Activated CD8-positive, alpha-beta memory T cell treated with anti-CD3 and anti-CD28 coated beads for 24 hours (primary cell): ENCODE measurements around the gene TRIM72.
"Not testable (repeated sequence)": the region's sequence is repeated elsewhere in the genome, so short reads cannot be mapped to it uniquely, and the experiment has no call there.

Experiments used
- DNase-seq: peaks from one replicate; pipeline ENCODE4 v3.0.0-alpha.2; 2020

TRIM72 gene, protein sequence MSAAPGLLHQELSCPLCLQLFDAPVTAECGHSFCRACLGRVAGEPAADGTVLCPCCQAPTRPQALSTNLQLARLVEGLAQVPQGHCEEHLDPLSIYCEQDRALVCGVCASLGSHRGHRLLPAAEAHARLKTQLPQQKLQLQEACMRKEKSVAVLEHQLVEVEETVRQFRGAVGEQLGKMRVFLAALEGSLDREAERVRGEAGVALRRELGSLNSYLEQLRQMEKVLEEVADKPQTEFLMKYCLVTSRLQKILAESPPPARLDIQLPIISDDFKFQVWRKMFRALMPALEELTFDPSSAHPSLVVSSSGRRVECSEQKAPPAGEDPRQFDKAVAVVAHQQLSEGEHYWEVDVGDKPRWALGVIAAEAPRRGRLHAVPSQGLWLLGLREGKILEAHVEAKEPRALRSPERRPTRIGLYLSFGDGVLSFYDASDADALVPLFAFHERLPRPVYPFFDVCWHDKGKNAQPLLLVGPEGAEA

DNA sequence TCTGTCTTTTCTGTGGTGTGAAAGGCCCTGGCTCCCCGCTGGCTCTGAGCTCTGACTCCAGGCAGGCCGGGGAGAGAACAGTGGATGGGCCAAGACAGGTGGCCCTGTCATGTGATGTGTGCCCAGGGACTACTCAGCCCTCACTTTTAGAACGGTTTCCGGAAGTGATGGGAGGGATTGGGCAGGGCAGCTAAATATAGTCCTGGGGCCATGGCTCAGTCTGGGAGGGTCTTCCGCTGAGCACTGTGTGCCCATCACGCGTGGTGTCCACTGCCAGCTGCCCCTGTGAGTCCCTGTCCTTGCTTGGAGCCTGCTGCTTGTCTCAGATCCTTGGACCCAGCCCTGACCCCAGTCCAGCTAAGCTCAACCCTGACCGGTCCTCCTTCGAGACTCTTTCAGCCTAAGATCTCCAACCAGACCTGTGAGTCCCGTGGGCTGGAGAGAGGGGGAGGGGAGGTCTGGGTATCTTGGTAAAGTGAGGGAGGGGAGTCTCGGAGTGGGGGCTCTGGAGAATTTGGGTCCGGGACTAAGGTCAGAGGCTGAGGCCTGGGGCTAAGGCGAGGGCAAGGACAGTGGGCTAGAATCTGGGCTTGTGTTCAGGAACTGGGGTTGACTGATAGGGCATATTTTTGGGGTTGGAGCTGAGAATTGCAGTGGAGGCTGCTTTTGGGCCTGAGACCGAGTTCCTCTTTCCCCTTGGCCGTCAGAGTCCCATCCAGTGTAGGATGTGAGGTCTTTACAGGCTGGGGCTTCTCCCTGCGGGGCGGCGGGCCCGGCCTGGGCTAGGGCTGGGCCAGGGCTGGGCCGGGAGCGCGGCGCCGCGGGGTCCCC lies at the start of gene TRIM72:
Gene TRIM72, plus strand, starts transcription at position 243 of the 831 bp plus-strand sequence. CDS start 620 bp downstream, outside the sequence.
- DNase-seq, result no peak

DNA sequence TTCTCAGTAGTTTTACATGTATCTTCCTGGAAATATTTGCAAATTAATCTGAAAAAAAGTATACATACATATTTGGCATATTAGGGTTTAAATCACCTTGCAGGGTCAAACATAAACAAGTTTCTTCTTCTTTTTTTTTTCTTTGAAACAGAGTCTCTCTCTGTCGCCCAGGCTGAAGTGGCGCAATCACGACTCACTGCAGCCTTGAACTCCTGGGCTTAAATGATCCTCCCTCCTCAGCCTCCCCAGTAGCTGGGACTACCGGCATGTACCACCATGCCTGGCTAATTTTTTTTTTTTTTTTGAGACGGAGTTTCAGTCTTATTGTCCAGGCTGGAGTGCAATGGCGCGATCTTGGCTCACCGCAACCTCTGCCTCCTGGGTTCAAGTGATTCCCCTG lies 46.6 kb upstream of the TRIM72 start:
- no peak for DNase-seq

DNA sequence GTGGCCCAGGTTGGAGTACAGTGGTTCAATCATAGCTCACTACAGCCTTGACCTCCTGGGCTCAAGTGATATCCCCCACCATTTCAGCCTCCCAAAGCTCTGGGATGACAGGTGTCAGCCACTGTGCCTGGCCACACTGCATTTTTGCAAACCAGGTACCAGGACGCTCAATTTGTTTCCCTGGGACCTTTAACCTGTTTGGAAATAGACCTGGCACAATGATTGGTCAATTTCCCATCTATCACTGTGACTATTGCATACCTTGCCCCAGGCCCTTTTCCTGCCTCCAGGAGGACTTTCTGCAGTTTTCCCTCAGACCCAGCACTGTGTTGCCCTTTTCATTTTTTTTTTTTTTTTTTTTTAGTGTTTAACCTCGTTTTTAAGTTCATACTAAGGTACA lies 45.1 kb upstream of the TRIM72 start:
- DNase-seq, result no peak

DNA sequence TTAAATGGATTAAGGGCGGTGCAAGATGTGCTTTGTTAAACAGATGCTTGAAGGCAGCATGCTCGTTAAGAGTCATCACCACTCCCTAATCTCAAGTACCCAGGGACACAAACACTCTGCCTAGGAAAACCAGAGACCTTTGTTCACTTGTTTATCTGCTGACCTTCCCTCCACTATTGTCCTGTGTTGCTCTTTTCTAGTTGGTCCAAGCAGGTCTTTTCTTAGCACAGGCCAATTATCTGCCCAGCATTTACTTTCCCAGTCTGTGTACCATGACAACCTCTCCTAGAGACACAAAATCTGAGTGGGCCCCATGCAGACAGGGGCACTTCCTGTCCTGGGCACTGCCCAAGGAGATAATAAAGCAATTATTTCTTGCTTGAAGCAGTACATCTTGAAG lies 43.9 kb upstream of the TRIM72 start:
- DNase-seq, result not testable (repeated sequence)

DNA sequence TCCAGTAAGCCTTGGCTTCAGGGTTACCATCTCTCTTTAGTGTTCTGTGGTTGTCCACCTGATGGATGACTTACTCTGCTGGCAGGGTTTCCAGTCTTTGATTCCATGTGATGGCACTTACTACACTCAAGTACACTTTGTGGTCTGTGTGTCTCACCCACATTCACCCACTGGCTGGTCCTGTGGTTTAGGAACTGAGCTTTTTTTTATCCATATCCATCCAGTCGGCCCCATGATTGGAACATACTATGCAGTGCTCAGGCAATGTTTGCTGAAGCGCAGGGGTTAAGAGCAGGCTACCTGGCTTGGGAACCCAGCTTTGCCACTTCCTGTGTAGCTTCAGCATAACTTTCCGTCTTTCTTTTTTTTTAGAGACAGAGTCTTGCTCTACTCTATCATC lies 36.8 kb upstream of the TRIM72 start:
- peak; percentile 70 for DNase-seq

DNA sequence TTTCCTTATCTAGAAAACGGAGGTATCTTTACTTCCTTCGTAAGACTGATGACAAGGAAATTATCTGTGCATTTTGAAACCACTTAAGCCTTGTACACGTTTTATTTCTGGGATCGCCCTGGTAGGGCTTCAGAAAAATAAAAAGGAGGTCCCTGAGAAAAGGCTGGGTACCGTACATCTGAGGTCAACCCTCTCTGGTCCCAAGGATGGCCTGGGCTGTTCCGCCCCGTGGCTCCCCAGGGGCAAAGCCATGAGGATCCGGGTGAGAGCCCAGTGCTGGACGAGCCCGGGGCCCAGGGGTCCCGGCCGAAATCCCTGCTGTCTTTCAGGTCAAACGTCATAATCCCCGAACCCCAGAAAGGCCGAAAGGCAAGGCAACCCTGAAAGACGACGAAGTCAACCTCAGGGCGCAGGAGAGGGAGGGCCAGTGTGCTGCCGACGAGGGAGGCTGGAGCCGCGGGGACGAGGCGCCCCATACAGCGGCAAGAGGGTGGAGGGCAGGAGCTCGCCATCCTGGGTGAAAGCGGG lies 34.6 kb upstream of the TRIM72 start:
- no peak for DNase-seq

DNA sequence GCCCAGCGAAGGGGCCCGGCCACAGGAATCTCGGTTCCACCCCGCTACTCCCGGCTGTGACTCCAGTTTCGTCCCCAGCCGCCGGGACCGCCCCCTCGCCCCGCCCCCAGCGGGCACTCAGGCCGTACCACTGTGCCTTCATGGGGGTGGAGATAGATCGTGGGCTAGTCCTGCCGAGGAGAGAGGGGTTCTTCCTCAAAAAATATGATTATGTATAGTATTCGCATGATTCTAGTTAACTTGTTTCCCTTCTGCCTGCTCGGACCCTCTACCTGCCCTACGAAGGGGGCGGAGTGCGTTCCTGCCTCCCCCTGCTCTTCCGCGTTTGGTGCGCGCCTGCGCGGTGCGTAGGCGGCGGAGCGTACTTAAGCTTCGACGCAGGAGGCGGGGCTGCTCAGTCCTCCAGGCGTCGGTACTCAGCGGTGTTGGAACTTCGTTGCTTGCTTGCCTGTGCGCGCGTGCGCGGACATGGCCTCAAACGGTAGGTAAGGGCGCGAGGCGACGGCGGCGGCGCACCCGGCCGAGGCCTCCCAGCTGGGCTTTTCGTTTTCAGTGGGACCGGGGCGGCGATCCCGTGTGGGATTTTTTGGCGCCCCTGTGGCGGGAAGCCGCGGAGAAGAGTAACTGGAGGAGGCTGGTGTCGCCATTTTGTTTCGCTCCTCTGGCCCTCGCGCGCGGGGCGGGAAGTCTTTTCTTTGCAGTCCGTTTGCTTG lies 34.0 kb upstream of the TRIM72 start, which contains the start of gene FUS:
Gene FUS, plus strand, starts transcription at position 393 of the 713 bp plus-strand sequence. Its CDS starts 76 bp downstream, at position 469.
- peak; percentile 98 for DNase-seq

DNA sequence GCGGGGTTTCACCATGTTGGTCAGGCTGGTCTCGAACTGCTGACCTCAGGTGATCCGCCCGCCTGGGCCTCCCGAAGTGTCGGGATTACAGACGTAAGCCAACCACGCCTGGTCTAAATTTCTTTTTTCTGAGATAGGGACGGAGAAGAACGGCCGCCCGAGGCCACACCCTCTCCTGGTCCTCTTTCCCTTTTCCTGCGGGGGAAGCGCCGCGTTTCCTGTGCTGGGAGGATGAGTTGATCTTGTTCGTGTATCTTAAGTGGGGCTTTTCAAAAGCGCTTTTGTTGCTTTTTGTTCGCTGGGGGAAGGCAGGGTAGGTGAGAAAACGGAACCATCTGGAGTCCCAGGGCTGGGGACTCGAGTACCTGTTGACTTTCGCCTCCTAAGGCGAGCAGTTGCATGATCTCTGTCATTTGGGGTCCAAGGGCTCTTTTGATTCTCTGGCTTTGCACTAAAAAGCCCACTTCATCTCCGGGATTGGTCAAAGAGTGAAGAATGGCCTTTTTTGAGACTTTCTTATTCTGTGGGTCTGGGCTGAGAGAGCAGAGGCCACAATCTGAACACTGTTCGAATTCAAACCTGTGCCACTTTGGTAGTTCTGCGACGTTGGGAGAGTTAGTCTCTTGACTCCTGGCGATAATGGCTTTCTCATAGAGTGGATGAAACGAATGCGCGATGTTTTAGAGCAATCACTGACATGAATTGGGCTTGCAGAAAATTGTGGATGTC lies 32.7 kb upstream of the TRIM72 start:
- DNase-seq, result peak; percentile 78

DNA sequence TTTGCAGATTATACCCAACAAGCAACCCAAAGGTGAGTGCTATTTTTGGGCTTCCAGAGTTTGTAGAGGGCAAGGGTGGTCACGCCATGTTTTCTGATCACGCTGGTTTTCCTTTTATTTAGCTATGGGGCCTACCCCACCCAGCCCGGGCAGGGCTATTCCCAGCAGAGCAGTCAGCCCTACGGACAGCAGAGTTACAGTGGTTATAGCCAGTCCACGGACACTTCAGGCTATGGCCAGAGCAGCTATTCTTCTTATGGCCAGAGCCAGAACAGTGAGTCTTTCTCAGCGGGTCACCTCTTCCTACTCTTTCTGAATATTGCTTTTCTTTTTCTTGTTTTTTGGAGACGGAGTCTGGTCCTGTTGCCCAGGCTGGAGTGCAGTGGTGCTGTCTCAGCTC lies 31.5 kb upstream of the TRIM72 start:
- DNase-seq, result no peak

DNA sequence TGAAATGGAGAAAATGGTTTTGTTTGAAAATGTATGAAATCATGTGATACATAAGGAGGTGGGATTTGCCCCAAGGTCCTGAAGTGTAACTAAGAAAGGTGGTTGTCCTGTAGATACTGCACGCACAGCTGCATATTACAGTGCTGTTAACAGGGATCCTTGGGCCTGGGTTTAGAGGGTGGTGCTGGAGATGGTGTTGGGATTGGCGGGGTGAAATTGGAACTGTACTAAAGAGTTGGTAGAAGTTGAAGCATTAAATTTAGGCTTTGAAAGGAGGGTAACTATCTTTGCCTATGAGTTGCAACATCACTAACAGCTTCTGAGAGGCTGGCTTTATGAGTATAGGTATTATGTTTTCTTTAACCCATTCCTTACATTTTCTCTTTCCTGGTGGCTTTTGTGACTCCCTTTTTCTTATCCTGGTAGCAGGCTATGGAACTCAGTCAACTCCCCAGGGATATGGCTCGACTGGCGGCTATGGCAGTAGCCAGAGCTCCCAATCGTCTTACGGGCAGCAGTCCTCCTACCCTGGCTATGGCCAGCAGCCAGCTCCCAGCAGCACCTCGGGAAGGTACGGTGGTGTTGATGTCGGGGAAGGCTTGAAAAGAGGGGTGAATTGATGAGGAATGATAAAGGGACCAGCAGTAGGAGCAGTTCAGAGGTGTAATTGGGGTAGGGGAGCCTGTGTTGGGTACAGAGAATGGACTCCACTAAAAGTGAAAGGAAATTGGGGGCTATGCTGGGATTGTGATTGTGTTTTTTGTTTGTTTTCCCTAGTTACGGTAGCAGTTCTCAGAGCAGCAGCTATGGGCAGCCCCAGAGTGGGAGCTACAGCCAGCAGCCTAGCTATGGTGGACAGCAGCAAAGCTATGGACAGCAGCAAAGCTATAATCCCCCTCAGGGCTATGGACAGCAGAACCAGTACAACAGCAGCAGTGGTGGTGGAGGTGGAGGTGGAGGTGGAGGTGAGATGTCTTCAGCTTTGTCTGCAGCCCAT lies 30.2 kb upstream of the TRIM72 start:
- no peak for DNase-seq

DNA sequence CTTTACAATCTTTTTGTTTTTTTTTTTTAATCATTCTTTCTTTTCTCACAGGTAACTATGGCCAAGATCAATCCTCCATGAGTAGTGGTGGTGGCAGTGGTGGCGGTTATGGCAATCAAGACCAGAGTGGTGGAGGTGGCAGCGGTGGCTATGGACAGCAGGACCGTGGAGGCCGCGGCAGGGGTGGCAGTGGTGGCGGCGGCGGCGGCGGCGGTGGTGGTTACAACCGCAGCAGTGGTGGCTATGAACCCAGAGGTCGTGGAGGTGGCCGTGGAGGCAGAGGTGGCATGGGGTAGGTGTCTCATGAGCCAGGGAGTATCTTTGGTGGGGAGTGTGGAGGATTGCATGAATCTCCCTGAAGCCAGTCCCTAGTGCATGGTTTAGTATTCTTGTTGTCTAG lies 29.0 kb upstream of the TRIM72 start:
- DNase-seq, result no peak

DNA sequence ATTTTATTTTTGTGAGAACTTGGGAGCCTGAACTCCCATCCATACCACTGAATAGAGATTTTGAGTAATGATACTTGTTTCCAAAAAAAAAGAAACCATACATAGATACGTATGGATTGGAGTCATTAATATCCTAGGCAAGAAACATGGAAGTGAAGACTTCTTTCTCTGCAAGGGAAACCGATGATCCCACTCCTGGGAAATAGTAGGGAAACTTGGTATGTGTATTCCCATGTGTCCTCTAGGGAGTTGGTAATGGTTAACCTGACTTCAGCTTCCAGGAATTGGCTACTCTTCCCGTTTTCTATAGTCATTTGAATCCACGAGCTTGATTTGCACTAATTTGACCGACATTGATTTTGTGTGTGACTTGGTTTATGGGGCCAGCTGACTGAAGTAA lies 28.6 kb upstream of the TRIM72 start:
- DNase-seq, result no peak

DNA sequence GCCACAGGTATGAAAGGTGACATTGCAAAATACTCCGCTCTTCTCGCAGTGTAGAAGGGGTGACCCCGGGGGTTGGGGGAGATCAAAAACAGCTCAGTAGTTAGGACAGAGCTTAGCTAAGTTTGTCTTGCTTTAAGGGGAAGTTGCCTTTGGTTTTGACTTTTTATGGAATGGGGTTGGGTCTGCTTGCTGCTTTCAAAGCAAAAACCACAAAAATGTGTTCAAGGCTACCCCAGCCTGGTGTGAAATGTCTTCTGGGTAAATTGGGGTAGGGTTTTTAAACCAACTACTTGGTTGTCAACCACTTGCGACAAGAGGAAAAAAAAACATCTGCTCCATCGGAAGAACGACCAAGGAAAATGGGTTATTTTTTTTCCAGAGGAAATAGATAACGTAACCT lies 27.7 kb upstream of the TRIM72 start:
- DNase-seq, result no peak

DNA sequence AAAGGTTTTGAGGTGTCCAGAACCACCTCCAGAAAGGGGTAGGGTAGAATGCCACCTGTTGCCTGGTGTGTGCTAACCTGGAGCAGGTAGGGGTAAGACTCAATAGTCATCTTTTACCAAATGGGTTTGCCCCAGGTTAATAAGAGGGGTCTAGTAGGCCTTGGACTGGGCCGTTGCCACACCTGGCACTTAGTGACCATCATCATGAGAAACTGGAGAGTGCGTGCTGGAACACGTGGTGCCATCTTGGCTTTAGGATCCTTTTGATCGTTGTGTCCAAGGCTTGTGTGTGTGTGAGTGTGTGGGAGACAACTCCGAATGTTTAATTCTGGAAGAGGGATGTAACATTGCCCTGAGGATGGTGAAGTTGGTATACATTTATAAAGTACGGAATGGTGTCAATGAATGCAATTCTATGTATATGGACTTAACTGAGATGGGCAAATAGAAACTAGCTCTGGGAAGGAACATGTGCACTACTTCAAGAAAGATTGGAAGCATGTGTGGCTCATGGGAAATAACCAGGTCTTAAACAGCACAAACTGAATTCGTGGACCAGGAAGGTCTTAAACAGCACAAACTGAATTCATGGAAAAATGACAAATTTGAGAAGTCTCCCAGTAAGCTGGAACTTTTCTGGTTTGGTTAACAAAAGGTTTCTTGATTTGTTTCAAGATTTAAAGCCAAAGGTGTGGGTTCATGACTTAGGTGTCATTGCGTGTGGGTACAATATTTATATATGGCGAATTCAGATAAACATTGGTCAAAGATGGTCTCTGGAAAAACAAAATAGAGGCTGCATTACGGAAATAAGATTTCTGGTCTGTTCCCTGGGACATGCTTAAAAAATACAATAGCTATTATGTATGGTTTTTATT lies 26.8 kb upstream of the TRIM72 start:
- DNase-seq, result no peak

DNA sequence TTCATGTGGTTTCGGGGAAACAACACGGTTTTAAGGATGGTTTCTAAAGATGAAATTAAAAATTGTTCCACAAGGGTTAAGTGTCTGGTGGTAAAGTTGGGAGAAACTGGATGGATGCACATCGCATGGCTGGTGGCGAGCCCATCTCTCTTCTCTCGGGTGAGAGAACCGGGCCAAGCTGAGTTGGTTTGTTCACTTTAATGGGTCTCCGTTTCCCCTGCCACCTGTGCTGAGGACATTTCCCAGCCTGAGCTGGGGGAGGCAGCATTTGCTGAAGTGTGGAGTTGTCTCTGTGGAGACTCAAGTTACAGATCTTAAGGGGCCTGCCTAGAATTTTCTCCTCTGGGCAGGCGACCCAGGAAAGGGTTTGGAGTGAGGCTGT lies 26.1 kb upstream of the TRIM72 start:
- no peak for DNase-seq

DNA sequence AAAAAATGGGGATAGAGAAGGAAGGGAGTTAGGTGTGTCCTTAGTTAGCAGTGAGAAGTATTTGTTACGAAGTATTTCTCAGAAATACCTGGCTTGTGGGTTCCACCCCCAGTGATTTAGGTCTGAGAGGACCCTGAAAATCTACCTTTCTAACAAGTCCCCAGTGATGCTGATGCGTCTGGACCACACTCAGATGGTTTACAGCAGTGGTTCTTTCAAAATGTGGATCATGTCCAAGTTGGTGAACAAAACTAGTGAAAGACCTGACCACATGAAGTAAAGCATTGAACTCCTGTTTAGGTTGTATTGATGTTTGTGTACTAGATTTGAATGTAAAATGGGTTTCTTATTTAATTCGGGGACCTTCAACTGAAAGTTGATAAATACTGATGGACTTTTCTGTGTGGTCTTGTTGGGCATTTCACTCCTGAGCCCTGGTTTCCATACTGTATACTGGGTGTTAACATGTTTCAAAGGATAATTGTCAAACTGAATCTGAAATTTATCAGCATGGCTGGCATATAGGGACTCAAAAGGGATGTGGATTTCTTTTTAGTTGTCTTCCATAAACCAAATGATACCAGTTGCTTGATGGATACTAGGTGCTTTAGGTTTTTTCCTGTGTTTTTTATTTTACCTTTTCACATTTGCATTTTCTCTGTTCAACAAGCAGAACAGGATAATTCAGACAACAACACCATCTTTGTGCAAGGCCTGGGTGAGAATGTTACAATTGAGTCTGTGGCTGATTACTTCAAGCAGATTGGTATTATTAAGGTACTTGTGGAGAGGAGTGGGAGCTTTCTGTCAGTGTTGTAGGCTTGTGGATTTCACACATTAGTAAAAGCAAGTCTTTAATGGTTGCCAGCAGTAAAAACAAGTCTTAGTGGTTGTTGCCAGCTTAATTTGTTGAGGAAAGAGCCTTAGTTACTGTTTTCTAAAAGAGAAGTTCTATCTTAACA lies 25.2 kb upstream of the TRIM72 start:
- DNase-seq, result no peak

DNA sequence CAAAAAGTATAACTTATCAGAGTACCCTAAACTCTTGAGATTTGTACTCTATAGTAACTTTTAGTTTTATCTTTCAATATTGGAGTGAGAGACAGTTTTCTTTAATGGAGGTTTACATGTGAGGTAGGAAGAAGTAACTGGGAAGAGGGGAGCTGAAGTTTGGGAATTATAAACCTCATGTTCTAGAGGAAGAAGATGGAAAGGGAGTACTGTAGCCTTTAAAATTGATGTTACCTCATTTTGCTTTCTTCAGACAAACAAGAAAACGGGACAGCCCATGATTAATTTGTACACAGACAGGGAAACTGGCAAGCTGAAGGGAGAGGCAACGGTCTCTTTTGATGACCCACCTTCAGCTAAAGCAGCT lies 24.5 kb upstream of the TRIM72 start:
- no peak for DNase-seq

DNA sequence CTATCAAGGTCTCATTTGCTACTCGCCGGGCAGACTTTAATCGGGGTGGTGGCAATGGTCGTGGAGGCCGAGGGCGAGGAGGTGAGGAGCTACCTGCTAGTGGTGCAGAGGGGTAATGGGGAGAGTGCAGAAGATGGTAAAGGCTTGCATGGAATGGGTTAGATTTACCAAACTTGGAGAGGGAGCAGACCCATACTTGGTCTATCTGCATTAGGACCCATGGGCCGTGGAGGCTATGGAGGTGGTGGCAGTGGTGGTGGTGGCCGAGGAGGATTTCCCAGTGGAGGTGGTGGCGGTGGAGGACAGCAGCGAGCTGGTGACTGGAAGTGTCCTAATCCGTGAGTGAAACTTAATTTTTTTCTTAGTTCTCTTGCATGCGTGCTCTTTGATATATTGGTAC lies 23.9 kb upstream of the TRIM72 start:
- DNase-seq, result no peak
